Measurements from ENCODE around the gene SLC9A9. TPM values are rescaled to one million over a fixed set of nuclear protein-coding genes. Genes with fewer than 3 reads are reported as not detected.

The SLC9A9 gene
- total and polyA plus RNA-seq, 10 donors = 10.8 to 58.2 (median 44.7) TPM

DNA sequence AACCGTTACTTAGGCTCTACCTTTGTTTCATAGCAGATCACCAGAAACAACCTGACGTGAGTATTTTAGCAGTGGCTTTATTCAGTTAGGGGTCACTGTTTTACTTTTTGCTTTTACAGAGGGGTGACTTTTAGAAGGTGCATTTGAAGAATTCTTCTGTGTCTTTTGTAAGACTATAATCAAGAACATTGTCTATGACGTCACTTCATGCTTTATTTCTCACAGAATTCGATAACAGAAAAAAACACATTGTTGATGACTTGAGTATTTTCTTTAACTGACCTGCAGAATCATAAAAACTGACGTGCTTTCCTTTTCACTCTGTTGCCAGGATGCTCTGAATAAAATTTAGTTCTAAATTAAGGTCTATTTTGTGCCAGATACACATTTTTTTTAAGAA is 244.5 kb downstream of the SLC9A9 start:
- whole genome bisulfite sequencing, 5 donors = 94 to 97% (median 96%) methylated on average over 5 of the region's 5 CpGs
- H3K27me3 ChIP-seq (replicated peaks in 1 of 7) = no peaks in the 10 kb centered on the region
- DNase-seq = no peak
- intact Hi-C loops (cut with DNase I; ENCODE audit: low total_unique reads) = no loop called here
- H3K36me3 ChIP-seq = peaks cover 0 to 5% (median 0%) of the 10 kb centered on the region in 6 donors
- H3K4me3 ChIP-seq = no peak overlapping the region
- H3K9me3 ChIP-seq = no peaks in the 10 kb centered on the region
- no peak overlapping the region for H3K27ac ChIP-seq
- H3K4me1 ChIP-seq = peaks cover 0 to 43% (median 10%) of the 10 kb centered on the region in 6 donors
- TF ChIP-seq POLR2A (IDR thresholded peaks at IDR 0.05) = no peak
- TF ChIP-seq POLR2AphosphoS5 (IDR thresholded peaks at IDR 0.05) = no peak

- no peak for TF ChIP-seq POLR2A (IDR thresholded peaks at IDR 0.05)
- no peak for TF ChIP-seq CTCF (IDR thresholded peaks at IDR 0.05 in 8 of 11, conservative IDR thresholded peaks at IDR 0.05 in 3 of 11)
- no peak for TF ChIP-seq POLR2AphosphoS5 (IDR thresholded peaks at IDR 0.05)
- Histone ChIP-seq H3K27me3 (replicated peaks in 1 of 7) (no peaks in the 10 kb centered on the region), H3K4me1 (peaks cover 0 to 43% (median 10%) of the 10 kb centered on the region in 6 donors), H3K27ac (peak overlapping the region in 1 of 8 donors; percentile 43), H3K36me3 (peaks cover 0 to 5% (median 0%) of the 10 kb centered on the region in 6 donors), H3K9me3 (no peaks in the 10 kb centered on the region), H3K4me3 (no peak overlapping the region)
- intact Hi-C loops (cut with DNase I; ENCODE audit: low total_unique reads) = no loop called here
- WGBS, 5 donors = 52 to 67% (median 59%) methylated on average over 6 of the region's 6 CpGs
- no peak for DNase-seq
Measured at GRCh38 chr3:143601723-143602484, 246.4 kb downstream of the SLC9A9 start.

DNA sequence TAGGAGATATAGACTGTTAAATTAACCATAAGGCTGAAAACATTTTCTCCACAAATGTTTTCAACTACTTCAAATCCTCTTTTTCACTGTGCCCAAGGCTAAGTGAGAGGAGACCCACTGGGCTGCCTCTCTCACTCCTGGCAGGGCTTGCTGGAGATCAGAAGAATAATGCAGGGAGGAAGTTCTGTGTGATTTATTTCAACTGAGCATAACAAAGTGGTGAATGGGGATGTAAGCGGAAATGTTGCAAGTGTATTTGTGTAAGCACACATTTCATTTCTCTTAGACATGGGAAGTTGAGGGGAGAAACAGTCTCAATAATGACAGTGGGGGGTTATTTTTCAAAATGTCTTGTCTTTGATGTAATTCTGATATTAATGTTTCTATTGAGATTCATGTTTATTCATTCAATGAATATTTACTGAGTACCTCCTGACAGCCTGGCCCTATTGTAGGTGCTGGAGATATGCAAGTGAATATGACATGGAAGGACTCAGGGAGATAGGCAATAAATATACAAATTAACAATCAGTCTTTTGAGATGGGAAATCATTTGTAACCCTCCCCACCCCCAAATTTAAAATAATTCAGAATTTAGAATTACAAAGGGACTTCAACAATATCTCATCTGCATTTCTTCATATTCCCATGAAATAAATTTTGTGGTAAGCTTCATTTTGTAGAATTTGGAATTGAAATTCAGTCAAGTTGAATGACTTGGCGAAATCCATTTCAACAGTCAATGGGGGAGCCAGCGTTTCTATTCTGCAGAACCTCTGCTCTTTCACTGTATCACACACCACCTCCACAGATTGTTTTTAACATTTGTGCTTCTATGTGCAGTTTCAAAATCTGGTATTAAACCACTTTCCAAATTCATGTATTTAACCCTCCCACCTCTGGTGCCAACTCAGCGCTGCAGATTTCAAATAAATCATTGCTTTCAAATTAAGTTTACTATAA is 247.2 kb downstream of the SLC9A9 start:
- Histone ChIP-seq H3K4me3 (no peak overlapping the region), H3K36me3 (peaks cover 0 to 5% (median 0%) of the 10 kb centered on the region in 6 donors), H3K27ac (peak overlapping the region in 2 of 8 donors; percentile 25 to 43), H3K27me3 (replicated peaks in 1 of 7) (no peaks in the 10 kb centered on the region), H3K4me1 (peaks cover 0 to 43% (median 10%) of the 10 kb centered on the region in 6 donors), H3K9me3 (no peaks in the 10 kb centered on the region)
- WGBS, 5 donors = 50 to 63% (median 61%) methylated on average over 4 of the region's 4 CpGs
- no peak for DNase-seq
- intact Hi-C loops (cut with DNase I; ENCODE audit: low total_unique reads) = no loop called here
- TF ChIP-seq POLR2A (IDR thresholded peaks at IDR 0.05) (no peak), CTCF (IDR thresholded peaks at IDR 0.05 in 8 of 11, conservative IDR thresholded peaks at IDR 0.05 in 3 of 11) (no peak), POLR2AphosphoS5 (IDR thresholded peaks at IDR 0.05) (no peak)

- DNase-seq = no peak
- Histone ChIP-seq H3K27ac (no peak overlapping the region), H3K4me1 (peaks cover 0 to 36% (median 4%) of the 10 kb centered on the region in 6 donors), H3K9me3 (no peaks in the 10 kb centered on the region), H3K27me3 (replicated peaks in 1 of 7) (no peaks in the 10 kb centered on the region), H3K36me3 (peaks cover 0 to under 1% (median 0%) of the 10 kb centered on the region in 6 donors), H3K4me3 (no peak overlapping the region)
- TF ChIP-seq POLR2AphosphoS5 (IDR thresholded peaks at IDR 0.05) (no peak), CTCF (IDR thresholded peaks at IDR 0.05 in 8 of 11, conservative IDR thresholded peaks at IDR 0.05 in 3 of 11) (no peak), POLR2A (IDR thresholded peaks at IDR 0.05) (no peak)
- 88 to 96% (median 93%) methylated on average over 17 of the region's 17 CpGs for WGBS, 5 donors
- intact Hi-C loops (cut with DNase I; ENCODE audit: low total_unique reads) = no loop called here
Measured at GRCh38 chr3:143597774-143598652, 250.3 kb downstream of the SLC9A9 start.
